B cell (primary cell): ENCODE measurements around the gene ZBP1. TPM values are rescaled to one million over a fixed set of nuclear protein-coding genes. Genes with fewer than 3 reads are reported as not detected.

ENCODE experiments used
- polyA plus RNA-seq: library from polyadenylated mRNA; depleted of rRNA; stranded (reverse); fragments of >200 nt; gene quantifications from 2 replicates; pipeline ENCODE4 v1.2.3, GENCODE V29; 2012
- total RNA-seq, 2 donors: library from RNA; stranded (reverse); fragments of 120-200 nt in 1 of 2; gene quantifications; 1 replicate in 1 of 2; 2 replicates in 1 of 2; pipeline versions ENCODE4 v1.2.3 to v1.2.4, GENCODE V29; 2013 to 2022

Gene ZBP1
- total and polyA plus RNA-seq, 2 donors (not counting 1 experiment from before 2014, with no cell fraction given): 29.9 to 69.2 TPM

Other genes with a start within 250 kb of the ZBP1 start
- gene RBM38, start 229.0 kb downstream of the ZBP1 start, total RNA-seq: 224 and 225 TPM in 2 replicates
- gene RBM38, start 229.0 kb downstream of the ZBP1 start, polyA plus RNA-seq: 198 and 378 TPM in 2 replicates
- not detected in 2 replicates for gene CTCFL, start 95.3 kb downstream of the ZBP1 start, total RNA-seq
- gene CTCFL, start 95.3 kb downstream of the ZBP1 start, polyA plus RNA-seq: not detected in 2 replicates
- not detected in 2 replicates for gene PCK1, start 59.3 kb downstream of the ZBP1 start, total RNA-seq
- gene PCK1, start 59.3 kb downstream of the ZBP1 start, polyA plus RNA-seq: not detected in 2 replicates
- gene PMEPA1, start 89.6 kb upstream of the ZBP1 start, total RNA-seq: 37.4 and 38.7 TPM in 2 replicates
- gene PMEPA1, start 89.6 kb upstream of the ZBP1 start, polyA plus RNA-seq: 9.9 and 19.7 TPM in 2 replicates